Esophagus muscularis mucosa (tissue), 4 donors: Measurements from ENCODE around the gene DFFB. TPM values are rescaled to one million over a fixed set of nuclear protein-coding genes. Genes with fewer than 3 reads are reported as not detected.
"Not testable (repeated sequence)": the region's sequence is repeated elsewhere in the genome, so short reads cannot be mapped to it uniquely, and the experiment has no call there.

ENCODE experiments used
- DNase-seq: peaks from one replicate; pipeline ENCODE4 v3.0.0-alpha.2; 2017; ENCODE audit errors: extremely low spot score
- H3K27ac ChIP-seq, 4 donors: fragments of 200-600 bp; sonication (generic); replicated peaks in 1 of 4; 1 replicate in 3 of 4; 2 replicates in 1 of 4; pipeline ENCODE4 v1.5.1; 2016 to 2019; ENCODE audit warnings: mild to moderate bottlenecking in 1 of 4
- H3K27me3 ChIP-seq, 4 donors: fragments of 200-600 bp; sonication (generic); one replicate each; pipeline versions ENCODE4 v1.5.1 to v1.6.0; 2016 to 2019
- H3K36me3 ChIP-seq, 4 donors: fragments of 200-600 bp; sonication (generic); one replicate each; pipeline ENCODE4 v1.5.1; 2016 to 2019
- H3K4me1 ChIP-seq, 4 donors: fragments of 200-600 bp; sonication (generic); one replicate each; pipeline ENCODE4 v1.5.1; 2016 to 2019
- H3K4me3 ChIP-seq, 4 donors: fragments of 200-600 bp; sonication (generic); 1 replicate in 2 of 4; 2 replicates in 2 of 4; pipeline ENCODE4 v1.5.1; 2016 to 2019; ENCODE audit warnings: mild to moderate bottlenecking in 4 of 4, moderate library complexity in 1 of 4
- H3K9me3 ChIP-seq, 4 donors: fragments of 200-600 bp; sonication (generic); 1 replicate in 3 of 4; 2 replicates in 1 of 4; pipeline ENCODE4 v1.5.1; 2016 to 2019
- CTCF ChIP-seq, 3 experiments: fragments of 200-600 bp in 2 of 3; fragments of 450-650 bp in 1 of 3; sonication (generic) in 2 of 3; IDR thresholded peaks; one replicate each; pipeline ENCODE4 v1.5.1; 2017 to 2019; ENCODE audit warnings: antibody characterized with exemption in 3 of 3, mild to moderate bottlenecking in 2 of 3, moderate library complexity in 1 of 3
- EP300 ChIP-seq: sonication (generic); formaldehyde crosslinking; IDR thresholded peaks from one replicate; pipeline ENCODE4 v1.6.1; 2017; ENCODE audit warnings: antibody characterized with exemption
- POLR2A ChIP-seq: fragments of 450-650 bp; IDR thresholded peaks from one replicate; pipeline ENCODE4 v1.6.1; 2017; ENCODE audit warnings: antibody characterized with exemption, moderate library complexity, mild to moderate bottlenecking, low read depth
- POLR2AphosphoS5 ChIP-seq, 2 donors: sonication (generic); formaldehyde crosslinking; IDR thresholded peaks; one replicate each; pipeline ENCODE4 v1.6.1; 2017; ENCODE audit warnings: antibody characterized with exemption in 2 of 2
- WGBS: methylation state at CpG from one replicate; pipeline ENCODE4 v1.1.5; 2018; 5-methylcytosine and 5-hydroxymethylcytosine counted together
- intact Hi-C: fragments of 100-400 bp; cut with DNase I; formaldehyde crosslinking; loops from one replicate; pipeline ENCODE4 v1.15.1; 2023
- total RNA-seq, 4 donors: library from RNA; depleted of rRNA; stranded (reverse); fragments of >200 nt; gene quantifications; one replicate each; pipeline versions ENCODE4 v1.1.0 to v1.2.1, GENCODE V29; 2016

DFFB gene
- total RNA-seq, 4 donors from 2014 or later, result 5.0 to 13.4 (median 5.2) TPM

DNA sequence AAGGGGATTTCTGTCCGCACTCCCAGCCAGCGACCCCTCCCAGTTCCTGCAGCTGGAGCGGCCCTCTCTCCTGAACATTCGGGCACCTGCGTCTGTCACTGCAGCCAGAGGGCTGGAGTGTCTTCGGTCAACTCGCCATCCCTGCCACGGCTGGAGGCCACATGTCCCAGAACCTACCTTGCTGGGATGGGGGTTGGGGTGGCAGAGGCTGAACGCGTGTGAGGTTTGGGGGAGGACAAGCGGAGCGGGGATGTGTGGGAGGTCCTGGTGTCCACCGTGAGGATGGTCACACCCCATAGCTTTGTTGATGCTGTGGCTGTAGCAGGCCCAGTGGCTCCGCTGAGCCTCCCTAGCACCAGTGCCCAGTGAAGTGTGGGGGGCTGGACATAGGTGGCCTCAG, 57.6 kb downstream of the DFFB start:
- no peak for DNase-seq
- Histone ChIP-seq H3K4me3 (no peak overlapping the region), H3K36me3 (no peaks in the 10 kb centered on the region), H3K4me1 (peaks cover 3 to 14% (median 10%) of the 10 kb centered on the region in 4 donors), H3K27me3 (peaks cover 0 to 69% (median 12%) of the 10 kb centered on the region in 4 donors), H3K27ac (no peak overlapping the region), H3K9me3 (no peaks in the 10 kb centered on the region)
- 92% methylated on average over 13 of the region's 14 CpGs for WGBS
- intact Hi-C loops, result no loop called here
- no peak for TF ChIP-seq POLR2A
- TF ChIP-seq EP300, result no peak

- Histone ChIP-seq H3K36me3 (no peaks in the 10 kb centered on the region), H3K27me3 (peaks cover 0 to 65% (median 11%) of the 10 kb centered on the region in 4 donors), H3K27ac (no peak overlapping the region), H3K4me3 (no peak overlapping the region), H3K4me1 (peaks cover 3 to 11% (median 9%) of the 10 kb centered on the region in 4 donors), H3K9me3 (no peaks in the 10 kb centered on the region)
- no peak for DNase-seq
- TF ChIP-seq EP300 (no peak), POLR2AphosphoS5 (IDR thresholded peaks at IDR 0.05) (no peak), POLR2A (no peak), CTCF (IDR thresholded peaks at IDR 0.05) (no peak)
- WGBS, result 83% methylated on average over 10 of the region's 15 CpGs
- intact Hi-C loops, result no loop called here
Observed at GRCh38 chr1:3915551-3916121, 58.4 kb downstream of the DFFB start.

DNA sequence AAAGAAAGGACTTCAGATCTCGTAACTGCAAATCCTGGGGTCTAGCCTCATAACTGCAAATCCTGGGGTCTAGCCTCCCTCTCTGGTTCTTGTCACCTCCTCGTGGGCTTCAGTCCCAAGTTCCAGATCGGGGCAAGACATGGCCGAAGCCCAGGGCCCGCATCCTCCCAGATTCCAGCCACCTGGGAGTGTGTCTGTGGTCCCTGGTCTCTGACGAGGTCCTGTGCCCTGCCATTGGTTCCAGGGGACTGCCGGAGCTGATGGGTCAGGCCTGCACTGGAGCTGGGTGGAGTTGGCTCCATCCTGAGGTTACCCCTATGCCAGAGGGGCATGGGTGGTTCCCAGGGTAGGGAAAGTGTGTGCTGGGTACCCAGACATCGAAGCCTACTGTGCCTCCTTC, 60.5 kb downstream of the DFFB start:
- intact Hi-C loops, result no loop called here
- H3K4me3 ChIP-seq, result no peak overlapping the region
- TF ChIP-seq POLR2AphosphoS5 (IDR thresholded peaks at IDR 0.05) (no peak), CTCF (IDR thresholded peaks at IDR 0.05) (no peak), POLR2A (no peak), EP300 (no peak)
- peaks cover 0 to 52% (median 2%) of the 10 kb centered on the region in 4 donors for H3K27me3 ChIP-seq
- H3K36me3 ChIP-seq, result no peaks in the 10 kb centered on the region
- 80% methylated on average over 7 of the region's 8 CpGs for WGBS
- no peak for DNase-seq
- H3K4me1 ChIP-seq, result peaks cover 0 to 1% (median 0%) of the 10 kb centered on the region in 4 donors
- no peaks in the 10 kb centered on the region for H3K9me3 ChIP-seq
- H3K27ac ChIP-seq, result no peak overlapping the region

- H3K9me3 ChIP-seq, DNase-seq, H3K36me3 ChIP-seq, H3K4me3 ChIP-seq, H3K4me1 ChIP-seq, intact Hi-C loops, H3K27ac ChIP-seq: not testable (repeated sequence)
- 87% methylated on average over 6 of the region's 6 CpGs for WGBS
- H3K27me3 ChIP-seq, result peaks cover 0 to 53% (median 2%) of the 10 kb centered on the region in 4 donors
Observed at GRCh38 chr1:3918359-3918758, 61.1 kb downstream of the DFFB start.

DNA sequence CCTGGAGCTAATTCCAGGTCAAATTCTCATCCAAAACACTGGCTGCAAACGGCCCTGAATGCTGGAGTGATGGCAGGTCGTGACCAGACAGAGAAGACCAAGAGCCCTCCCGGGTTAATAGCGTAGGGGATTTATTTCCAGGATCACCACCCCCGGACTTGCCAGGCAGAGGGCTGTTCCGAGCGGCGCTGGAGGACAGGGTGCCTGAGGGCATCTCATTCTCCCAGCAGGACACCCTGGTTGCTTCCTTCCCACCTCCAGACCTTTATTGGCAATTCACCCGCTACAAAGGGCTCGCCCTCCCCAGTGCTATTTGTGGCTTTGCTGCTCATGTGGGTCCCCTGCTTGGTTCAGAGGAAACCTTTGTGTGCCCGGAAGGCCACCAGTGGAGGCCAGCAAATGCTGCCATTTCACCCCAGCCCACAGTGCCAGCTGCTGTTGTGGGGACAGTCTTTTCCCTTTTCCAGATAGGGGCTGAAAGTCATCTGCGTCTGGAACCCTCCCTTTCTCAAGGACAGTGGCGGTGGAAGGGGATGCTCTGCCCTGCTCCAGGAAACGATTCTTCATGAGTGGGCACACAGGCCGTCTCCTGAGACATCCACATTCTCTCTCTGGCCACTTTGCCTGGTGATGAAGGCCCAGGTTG, 61.8 kb downstream of the DFFB start:
- TF ChIP-seq POLR2AphosphoS5 (IDR thresholded peaks at IDR 0.05) (no peak), CTCF (IDR thresholded peaks at IDR 0.05) (no peak), POLR2A (no peak), EP300 (no peak)
- intact Hi-C loops, result no loop called here

DNA sequence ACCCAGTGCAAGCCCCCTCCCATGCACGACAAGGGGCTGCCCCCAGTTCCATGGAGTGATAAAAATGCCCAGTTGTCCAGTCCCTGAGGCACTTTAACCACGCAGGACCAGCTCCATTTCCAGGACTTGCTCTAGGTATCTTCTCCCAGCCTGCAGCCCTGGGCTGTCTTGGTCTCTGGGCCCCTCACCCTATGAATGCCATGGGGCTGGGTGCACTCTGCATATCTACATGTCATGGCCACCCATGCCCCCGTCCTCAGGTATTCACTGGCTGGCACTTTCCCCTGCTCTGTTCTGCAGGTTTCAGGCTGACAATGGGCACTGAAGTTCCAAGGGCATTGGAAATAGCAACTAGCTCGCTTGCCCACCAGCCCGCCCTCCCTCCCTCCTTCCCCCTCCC, 62.4 kb downstream of the DFFB start:
- TF ChIP-seq POLR2A, result no peak
- TF ChIP-seq CTCF (IDR thresholded peaks at IDR 0.05), result no peak
- TF ChIP-seq EP300, result no peak
- no peak for TF ChIP-seq POLR2AphosphoS5 (IDR thresholded peaks at IDR 0.05)
- Histone ChIP-seq H3K27me3 (peaks cover 0 to 61% (median 2%) of the 10 kb centered on the region in 4 donors), H3K27ac (no peak overlapping the region), H3K9me3 (no peaks in the 10 kb centered on the region), H3K4me3 (no peak overlapping the region), H3K36me3 (no peaks in the 10 kb centered on the region), H3K4me1 (peaks cover 0 to 8% (median 0%) of the 10 kb centered on the region in 4 donors)
- intact Hi-C loops, result loop anchor here (10.0 kb wide), 1 partner anchor 1965 kb away; no protein-coding TSS in a partner anchor
- no peak for DNase-seq
- 83% methylated on average over 4 of the region's 5 CpGs for WGBS

More for the DNA sequence above, 61.8 kb downstream of the DFFB start:
- no peak for DNase-seq
- H3K9me3 ChIP-seq, result no peaks in the 10 kb centered on the region
- peaks cover 0 to 8% (median 0%) of the 10 kb centered on the region in 4 donors for H3K4me1 ChIP-seq
- H3K27ac ChIP-seq, result no peak overlapping the region
- H3K36me3 ChIP-seq, result no peaks in the 10 kb centered on the region
- 76% methylated on average over 11 of the region's 15 CpGs for WGBS
- H3K4me3 ChIP-seq, result no peak overlapping the region
- peaks cover 0 to 58% (median 2%) of the 10 kb centered on the region in 4 donors for H3K27me3 ChIP-seq
